GM12891 (cell line): ENCODE measurements around the gene KRT6B.
"Not testable (repeated sequence)": the region's sequence is repeated elsewhere in the genome, so short reads cannot be mapped to it uniquely, and the experiment has no call there.

Experiments
- DNase-seq: peaks from one replicate; pipeline ENCODE4 v3.0.0; 2011; ENCODE audit warnings: low spot score; ENCODE audit not compliant: insufficient read length
- FAIRE-seq: peaks from 2 replicates; lab custom pipeline; 2011; peaks lifted over from hg19 to GRCh38; lab: Jason Lieb, UNC
- PAX5 ChIP-seq: IDR thresholded peaks from 2 replicates; pipeline ENCODE4 v1.6.1; 2011; ENCODE audit warnings: low read length, moderate library complexity, mild to moderate bottlenecking; ENCODE audit not compliant: insufficient read depth, severe bottlenecking
- POLR2A ChIP-seq: IDR thresholded peaks from 2 replicates; pipeline ENCODE4 v1.6.1; 2011; ENCODE audit warnings: low read depth, low read length, control low read depth
- POLR2AphosphoS5 ChIP-seq: IDR thresholded peaks from 2 replicates; pipeline ENCODE4 v1.6.1; 2011; ENCODE audit warnings: low read depth, low read length, control low read depth
- POU2F2 ChIP-seq: IDR thresholded peaks from 2 replicates; pipeline ENCODE4 v1.6.1; 2011; ENCODE audit warnings: low read depth, mild to moderate bottlenecking, control low read depth, low read length, moderate library complexity
- SPI1 ChIP-seq: IDR thresholded peaks from 2 replicates; pipeline ENCODE4 v1.6.1; 2011; ENCODE audit warnings: low read depth, low read length, control low read depth
- TAF1 ChIP-seq: IDR thresholded peaks from 2 replicates; pipeline ENCODE4 v1.6.1; 2011; ENCODE audit warnings: low read depth, low read length, control low read depth

The KRT6B gene

DNA sequence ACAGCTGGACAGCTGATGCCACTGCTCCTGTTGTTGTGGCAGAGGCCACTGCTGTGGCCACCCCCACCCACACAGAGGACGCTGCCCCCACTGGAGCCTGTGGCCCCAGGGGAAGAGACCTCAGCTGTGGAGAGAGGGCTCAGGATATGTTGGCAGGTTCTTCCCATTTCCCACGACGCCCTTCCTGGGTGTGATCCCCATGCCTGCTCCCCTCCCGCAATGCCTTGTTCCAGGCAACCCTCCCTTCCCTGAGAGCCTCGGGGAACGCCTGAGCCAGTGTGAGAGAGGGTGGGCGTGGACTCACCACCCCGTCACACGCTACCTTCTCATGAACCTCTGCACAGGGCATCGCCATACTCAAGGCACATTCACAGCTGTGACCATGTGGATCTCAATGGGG lies 40.1 kb downstream of the KRT6B start:
- TF ChIP-seq TAF1 (no peak), POLR2AphosphoS5 (no peak), SPI1 (no peak), POLR2A (no peak), PAX5 (no peak), POU2F2 (no peak)
- DNase-seq (no peak), FAIRE-seq (no peak)

DNA sequence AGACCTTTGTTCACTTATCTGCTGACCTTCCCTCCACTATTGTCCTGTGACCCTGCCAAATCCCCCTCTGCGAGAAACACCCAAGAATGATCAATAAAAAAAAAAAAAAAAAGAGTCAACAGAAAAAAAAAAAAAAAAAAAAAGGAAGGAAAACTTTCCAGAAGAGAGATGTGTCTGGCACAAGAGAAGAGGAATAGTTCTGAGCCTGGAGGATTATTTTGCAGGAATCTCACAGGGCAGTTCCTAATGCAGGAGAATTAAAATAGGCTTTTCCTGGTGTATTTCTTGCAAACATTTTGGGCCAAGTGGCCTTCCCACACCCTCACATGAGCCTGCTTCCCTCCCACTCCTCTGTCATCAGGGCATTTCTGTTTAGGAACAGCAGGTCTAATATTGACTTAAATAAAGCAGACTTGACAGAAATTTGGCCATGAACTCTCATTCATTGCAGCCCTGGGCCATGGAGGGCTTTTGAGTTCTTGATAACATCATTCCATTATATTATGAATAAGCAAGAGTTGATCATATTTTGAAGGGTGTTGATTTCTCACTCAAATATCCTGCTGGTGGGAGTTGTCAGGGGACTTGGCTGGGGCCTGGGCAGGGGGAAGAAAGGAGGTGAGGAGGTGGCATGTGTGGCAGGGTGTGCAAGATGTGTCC lies 41.2 kb downstream of the KRT6B start:
- not testable (repeated sequence) for DNase-seq, FAIRE-seq

DNA sequence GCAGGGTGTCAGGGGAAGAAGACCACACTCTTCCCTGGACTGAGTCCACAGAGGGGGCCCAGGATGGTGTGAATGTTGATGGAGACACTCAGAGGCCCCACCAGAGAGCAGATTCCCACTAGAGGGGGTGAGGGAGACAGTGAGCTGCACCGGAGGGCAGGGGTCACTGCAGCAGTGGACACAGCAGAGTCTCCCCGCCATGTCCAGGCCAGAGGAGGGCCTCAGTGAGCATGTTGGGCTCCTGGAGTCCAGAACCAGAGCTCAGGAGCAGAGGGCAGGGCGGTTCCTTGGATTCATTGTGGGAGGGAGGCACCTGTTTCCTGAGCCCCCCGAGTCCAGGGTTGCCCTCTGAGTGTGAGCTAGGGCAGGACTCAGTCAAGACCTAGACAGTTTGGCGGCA lies 44.0 kb downstream of the KRT6B start:
- no peak for DNase-seq
- FAIRE-seq: no peak

DNA sequence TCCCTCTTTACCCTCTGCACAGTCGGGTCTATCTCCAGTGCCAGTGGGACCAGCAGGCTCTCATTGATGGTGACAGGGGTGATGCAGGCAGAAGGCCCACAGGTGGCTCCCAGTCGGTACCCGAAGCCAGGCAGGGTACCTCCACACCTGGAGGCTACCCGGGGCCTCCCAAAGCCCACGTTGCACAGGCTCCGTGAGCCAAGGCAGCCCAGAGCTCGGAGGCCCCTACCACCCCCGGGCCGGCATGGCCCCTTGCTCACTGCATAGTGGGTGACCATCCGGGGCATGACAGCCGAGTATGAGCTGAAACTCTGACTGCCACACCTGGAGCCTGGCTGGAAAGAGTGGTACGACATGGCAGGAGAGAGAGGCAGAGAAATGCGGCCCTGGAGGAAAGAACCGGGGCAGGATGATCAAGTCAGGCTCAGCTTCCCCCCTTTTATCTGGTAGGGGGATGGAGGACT lies 46.0 kb downstream of the KRT6B start, which contains the start of gene KRT82:
Gene KRT82, minus strand, starts transcription at position 414 of the 464 bp plus-strand sequence. Its CDS starts 58 bp downstream, at position 356.
- TF ChIP-seq POU2F2: no peak
- TF ChIP-seq POLR2A: no peak
- TF ChIP-seq TAF1: no peak
- no peak for TF ChIP-seq PAX5
- TF ChIP-seq POLR2AphosphoS5: no peak
- no peak for TF ChIP-seq SPI1

More for the DNA sequence above, 44.0 kb downstream of the KRT6B start:
- TF ChIP-seq PAX5: no peak
- TF ChIP-seq POLR2AphosphoS5: no peak
- TF ChIP-seq TAF1: no peak
- no peak for TF ChIP-seq POLR2A
- TF ChIP-seq POU2F2: no peak

DNA sequence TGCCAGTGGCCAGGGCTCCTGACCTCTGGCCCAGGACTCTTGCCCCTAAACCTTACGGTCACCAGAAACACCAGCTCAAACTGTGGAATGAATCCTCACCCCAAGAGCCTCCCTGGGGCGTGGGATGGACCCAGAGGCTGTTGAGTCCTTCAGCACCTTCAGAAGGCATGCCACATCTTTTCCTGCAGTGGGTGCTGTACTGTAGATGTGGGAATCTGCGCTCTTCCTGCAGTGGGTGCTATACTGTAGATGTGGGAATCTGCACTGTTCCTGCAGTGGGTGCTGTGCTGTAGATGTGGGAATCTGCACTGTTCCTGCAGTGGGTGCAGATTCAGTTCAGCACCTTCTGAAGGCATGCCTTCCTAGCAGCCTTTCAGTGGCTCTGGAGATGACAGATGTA lies 47.0 kb downstream of the KRT6B start:
- TF ChIP-seq SPI1: no peak
- TF ChIP-seq POLR2A: no peak
- no peak for TF ChIP-seq PAX5
- no peak for TF ChIP-seq POLR2AphosphoS5
- TF ChIP-seq POU2F2: no peak
- no peak for TF ChIP-seq TAF1
- DNase-seq (no peak), FAIRE-seq (no peak)

More for the DNA sequence above, 46.0 kb downstream of the KRT6B start, which contains the start of gene KRT82:
- DNase-seq (no peak), FAIRE-seq (no peak)

DNA sequence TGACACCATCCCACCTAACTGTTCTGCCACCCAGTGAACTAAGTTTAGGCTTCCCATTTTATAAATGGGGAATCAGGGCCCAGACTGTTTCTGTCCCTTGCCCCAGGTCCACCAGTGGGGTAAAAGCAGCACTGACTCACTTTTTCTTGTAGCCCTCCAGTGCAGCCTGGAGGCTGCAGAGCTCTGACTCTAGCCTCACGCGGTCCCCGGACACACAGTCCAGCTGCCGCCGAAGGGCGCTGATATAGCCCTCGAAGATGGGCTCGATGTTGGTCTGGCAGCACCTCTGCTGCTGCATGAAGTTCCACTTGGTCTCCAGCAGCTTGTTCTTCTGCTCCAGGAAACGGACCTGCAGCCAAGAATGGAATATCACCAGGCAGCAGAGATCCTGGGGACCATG lies 48.4 kb downstream of the KRT6B start:
- DNase-seq: no peak
- no peak for FAIRE-seq
- no peak for TF ChIP-seq TAF1
- no peak for TF ChIP-seq POLR2A
- TF ChIP-seq PAX5: no peak
- no peak for TF ChIP-seq POU2F2
- TF ChIP-seq SPI1: no peak
- no peak for TF ChIP-seq POLR2AphosphoS5

DNA sequence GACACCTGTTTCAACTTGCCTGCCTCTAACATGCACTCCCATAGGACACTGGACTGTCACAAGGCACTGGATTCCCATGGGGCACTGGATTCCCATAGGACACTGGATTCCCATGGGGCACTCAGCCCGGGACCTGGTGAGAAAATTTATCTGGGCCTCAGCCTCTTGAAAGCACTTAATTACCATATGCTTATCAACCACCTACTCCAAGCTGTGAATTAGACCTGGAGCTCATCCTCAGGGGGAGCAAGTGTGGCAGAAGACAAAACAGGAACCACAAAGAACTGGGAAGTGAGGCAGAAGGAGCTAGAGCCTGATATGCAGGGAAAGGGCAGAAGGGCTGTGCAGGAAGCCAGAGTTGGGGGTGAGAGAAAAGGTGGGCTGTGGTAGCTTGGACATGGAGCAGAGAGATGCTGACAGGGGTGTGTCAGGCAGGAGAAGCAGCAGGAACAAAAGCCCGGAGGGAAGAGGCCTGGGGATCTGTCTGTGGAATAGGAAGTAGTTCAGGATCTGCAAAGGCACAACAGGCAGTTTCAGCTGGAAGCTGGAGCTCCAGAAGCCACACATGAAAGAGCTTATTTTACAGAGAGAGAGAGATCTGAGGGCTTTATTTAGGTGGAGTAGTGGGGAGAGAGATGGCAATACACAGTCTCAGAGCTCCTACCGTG lies 48.9 kb downstream of the KRT6B start:
- TF ChIP-seq TAF1: no peak
- no peak for TF ChIP-seq SPI1
- TF ChIP-seq POU2F2: no peak
- TF ChIP-seq POLR2A: no peak
- no peak for TF ChIP-seq PAX5
- TF ChIP-seq POLR2AphosphoS5: no peak
- DNase-seq: no peak
- no peak for FAIRE-seq

DNA sequence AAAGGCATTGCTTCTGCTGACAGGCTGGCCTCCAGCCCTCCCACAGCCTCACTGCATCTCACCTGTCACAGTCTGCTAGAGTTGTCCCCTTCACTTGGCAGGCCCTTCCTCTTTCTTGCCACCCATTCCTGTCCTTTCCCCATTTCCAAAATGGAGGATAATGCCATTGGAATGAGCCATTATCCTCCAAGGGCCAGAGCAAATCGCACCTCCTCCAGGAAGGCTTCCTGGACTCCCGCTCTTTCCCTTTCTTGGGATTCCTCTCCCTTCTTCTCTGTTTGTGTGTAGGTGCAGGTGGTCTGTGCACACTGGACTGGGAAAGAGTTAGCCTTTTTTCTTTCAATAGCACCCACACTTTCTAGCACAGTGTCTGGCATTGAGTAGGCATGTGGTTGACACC lies 49.6 kb downstream of the KRT6B start:
- TF ChIP-seq POLR2A (no peak), PAX5 (no peak), POU2F2 (no peak), TAF1 (no peak)
- DNase-seq: no peak
- no peak for FAIRE-seq

DNA sequence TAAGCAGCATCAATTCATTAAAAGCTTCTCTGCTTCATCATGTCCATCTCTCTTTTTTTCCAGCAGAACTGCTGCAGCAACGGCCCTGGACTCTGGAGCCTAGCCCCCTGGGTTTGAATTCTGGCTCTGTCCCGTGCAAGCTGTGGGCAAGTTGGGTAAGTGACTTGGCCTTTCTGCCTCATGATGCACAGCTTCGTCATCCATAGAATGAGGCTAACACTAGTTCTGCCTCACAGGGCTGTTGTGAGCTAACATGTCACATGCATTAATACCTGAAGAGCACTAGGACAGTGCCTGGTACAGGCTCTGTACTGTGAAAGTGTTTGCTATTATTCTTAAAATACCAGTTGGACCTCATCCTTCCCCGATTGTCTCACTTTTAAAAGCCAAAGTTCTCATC lies 50.0 kb downstream of the KRT6B start:
- DNase-seq: no peak
- no peak for TF ChIP-seq TAF1
- TF ChIP-seq POLR2AphosphoS5: no peak
- no peak for TF ChIP-seq SPI1
- no peak for TF ChIP-seq PAX5
- TF ChIP-seq POU2F2: no peak
- no peak for TF ChIP-seq POLR2A
- no peak for FAIRE-seq

DNA sequence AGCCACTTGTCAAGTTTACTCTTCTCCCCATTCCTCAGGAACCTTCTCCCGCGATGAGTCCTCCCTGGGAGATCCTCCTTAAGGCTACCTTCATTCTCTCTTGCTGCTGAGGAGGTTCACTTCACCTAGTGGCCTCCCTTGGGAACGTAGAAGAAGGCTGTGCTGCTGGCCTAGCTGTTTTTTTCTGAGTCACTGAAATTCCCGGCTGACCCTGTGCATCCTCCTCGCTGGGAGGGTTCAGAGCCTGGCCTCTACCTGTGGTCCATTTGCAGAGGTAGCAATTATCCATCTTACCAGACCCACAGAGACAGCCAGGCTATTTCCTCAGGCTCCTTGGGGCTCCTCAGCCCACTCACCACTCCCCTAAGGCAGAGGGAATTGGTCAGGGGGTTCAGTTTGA lies 50.4 kb downstream of the KRT6B start:
- TF ChIP-seq POLR2A (no peak), PAX5 (no peak), POLR2AphosphoS5 (no peak), SPI1 (no peak), TAF1 (no peak), POU2F2 (no peak)
- no peak for FAIRE-seq

More for the DNA sequence above, 50.4 kb downstream of the KRT6B start:
- DNase-seq: no peak
